PFSK-1 (cell line): ENCODE results near the gene INPP5D.

Source experiments
- FOXP2 ChIP-seq: optimal IDR thresholded peaks from 2 replicates; pipeline ENCODE3; 2011; ENCODE audit warnings: borderline replicate concordance, control low read depth, inconsistent platforms; ENCODE audit not compliant: insufficient read depth; ENCODE audit errors: extremely low read length, extremely low read depth
- POLR2AphosphoS5 ChIP-seq: IDR thresholded peaks from 2 replicates; pipeline ENCODE4 v1.6.1; 2012; ENCODE audit warnings: low read depth, mild to moderate bottlenecking, control low read depth, low read length, moderate library complexity
- SIN3A ChIP-seq: IDR thresholded peaks from 2 replicates; pipeline ENCODE4 v1.6.1; 2012; ENCODE audit warnings: mild to moderate bottlenecking, low read length, moderate library complexity, borderline replicate concordance; ENCODE audit not compliant: insufficient read depth
- TAF1 ChIP-seq: IDR thresholded peaks from 2 replicates; pipeline ENCODE4 v1.6.1; 2012; ENCODE audit warnings: low read length, control low read depth, borderline replicate concordance; ENCODE audit not compliant: insufficient read depth
- TF ChIP-seq, protein P1 (sequence below), 2 experiments: IDR thresholded peaks; 2 replicates each; pipeline versions ENCODE4 v1.6.1 to v1.8.0; 2011 to 2012; ENCODE audit warnings: low read depth in 2 of 2, low read length in 2 of 2, control low read depth in 1 of 2, inconsistent platforms in 1 of 2, mild to moderate bottlenecking in 1 of 2, moderate library complexity in 1 of 2; ENCODE audit not compliant: insufficient read depth in 1 of 2

Gene INPP5D

GRCh38 chr2:233141901-233142300, 81.8 kb downstream of the INPP5D start:
- TF ChIP-seq SIN3A (no peak), POLR2AphosphoS5 (no peak), FOXP2 (no peak), TAF1 (no peak)
- TF ChIP-seq, protein P1, sequence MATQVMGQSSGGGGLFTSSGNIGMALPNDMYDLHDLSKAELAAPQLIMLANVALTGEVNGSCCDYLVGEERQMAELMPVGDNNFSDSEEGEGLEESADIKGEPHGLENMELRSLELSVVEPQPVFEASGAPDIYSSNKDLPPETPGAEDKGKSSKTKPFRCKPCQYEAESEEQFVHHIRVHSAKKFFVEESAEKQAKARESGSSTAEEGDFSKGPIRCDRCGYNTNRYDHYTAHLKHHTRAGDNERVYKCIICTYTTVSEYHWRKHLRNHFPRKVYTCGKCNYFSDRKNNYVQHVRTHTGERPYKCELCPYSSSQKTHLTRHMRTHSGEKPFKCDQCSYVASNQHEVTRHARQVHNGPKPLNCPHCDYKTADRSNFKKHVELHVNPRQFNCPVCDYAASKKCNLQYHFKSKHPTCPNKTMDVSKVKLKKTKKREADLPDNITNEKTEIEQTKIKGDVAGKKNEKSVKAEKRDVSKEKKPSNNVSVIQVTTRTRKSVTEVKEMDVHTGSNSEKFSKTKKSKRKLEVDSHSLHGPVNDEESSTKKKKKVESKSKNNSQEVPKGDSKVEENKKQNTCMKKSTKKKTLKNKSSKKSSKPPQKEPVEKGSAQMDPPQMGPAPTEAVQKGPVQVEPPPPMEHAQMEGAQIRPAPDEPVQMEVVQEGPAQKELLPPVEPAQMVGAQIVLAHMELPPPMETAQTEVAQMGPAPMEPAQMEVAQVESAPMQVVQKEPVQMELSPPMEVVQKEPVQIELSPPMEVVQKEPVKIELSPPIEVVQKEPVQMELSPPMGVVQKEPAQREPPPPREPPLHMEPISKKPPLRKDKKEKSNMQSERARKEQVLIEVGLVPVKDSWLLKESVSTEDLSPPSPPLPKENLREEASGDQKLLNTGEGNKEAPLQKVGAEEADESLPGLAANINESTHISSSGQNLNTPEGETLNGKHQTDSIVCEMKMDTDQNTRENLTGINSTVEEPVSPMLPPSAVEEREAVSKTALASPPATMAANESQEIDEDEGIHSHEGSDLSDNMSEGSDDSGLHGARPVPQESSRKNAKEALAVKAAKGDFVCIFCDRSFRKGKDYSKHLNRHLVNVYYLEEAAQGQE (IDR thresholded peaks at IDR 0.05; ENCODE audit: insufficient read depth in 1 of 2, low read depth in 2 of 2, low read length in 2 of 2) = no peak

GRCh38 chr2:233142355-233142897, 82.3 kb downstream of the INPP5D start:
- no peak for TF ChIP-seq FOXP2
- TF ChIP-seq TAF1 = no peak
- TF ChIP-seq, protein P1 (IDR thresholded peaks at IDR 0.05; ENCODE audit: insufficient read depth in 1 of 2, low read depth in 2 of 2, low read length in 2 of 2) = no peak
- TF ChIP-seq POLR2AphosphoS5 = no peak

DNA sequence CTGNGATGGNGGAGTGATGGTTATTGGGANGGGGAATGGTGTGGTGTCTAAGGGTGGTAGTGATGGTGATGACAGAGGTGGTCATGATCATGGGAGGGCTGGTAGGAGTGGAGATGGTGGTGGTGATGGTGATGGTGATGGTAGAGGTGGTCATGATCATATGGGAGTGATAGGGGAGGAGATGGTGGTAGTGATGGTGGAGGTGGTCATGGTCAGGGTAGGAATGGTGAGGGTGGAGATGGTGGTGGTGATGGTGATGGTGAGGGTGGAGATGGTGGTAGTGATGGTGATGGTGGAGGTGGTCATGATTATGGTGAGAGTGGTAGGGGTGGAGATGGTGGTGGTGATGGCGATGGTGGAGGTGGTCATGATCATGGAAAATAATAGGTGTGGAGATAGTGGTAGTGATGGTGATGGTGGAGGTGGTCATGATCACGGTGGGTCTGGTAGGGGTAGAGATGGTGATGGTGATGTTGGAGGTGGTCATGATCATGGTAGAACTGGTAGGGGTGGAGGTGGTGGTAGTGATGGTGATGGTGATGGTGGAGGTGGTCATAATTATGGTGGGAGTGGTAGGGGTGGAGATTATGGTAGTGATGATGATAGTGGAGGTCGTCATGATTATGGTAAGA, 83.7 kb downstream of the INPP5D start:
- TF ChIP-seq FOXP2 (no peak), SIN3A (no peak), POLR2AphosphoS5 (no peak), TAF1 (no peak)
- TF ChIP-seq, protein P1 (IDR thresholded peaks at IDR 0.05; ENCODE audit: insufficient read depth in 1 of 2, low read depth in 2 of 2, low read length in 2 of 2) = no peak

- TF ChIP-seq TAF1 (no peak), POLR2AphosphoS5 (no peak), SIN3A (no peak), FOXP2 (no peak)
- TF ChIP-seq, protein P1 (IDR thresholded peaks at IDR 0.05; ENCODE audit: insufficient read depth in 1 of 2, low read depth in 2 of 2, low read length in 2 of 2) = no peak
Measured at GRCh38 chr2:233145726-233146125, 85.6 kb downstream of the INPP5D start.
